GM19099 (cell line): ENCODE results near the gene TSEN54.

Source experiments
- POLR2A ChIP-seq: IDR thresholded peaks from 3 replicates; pipeline ENCODE4 v1.6.1; 2011; ENCODE audit warnings: low read depth; ENCODE audit not compliant: insufficient read length; ENCODE audit errors: extremely low read depth

The TSEN54 gene

DNA sequence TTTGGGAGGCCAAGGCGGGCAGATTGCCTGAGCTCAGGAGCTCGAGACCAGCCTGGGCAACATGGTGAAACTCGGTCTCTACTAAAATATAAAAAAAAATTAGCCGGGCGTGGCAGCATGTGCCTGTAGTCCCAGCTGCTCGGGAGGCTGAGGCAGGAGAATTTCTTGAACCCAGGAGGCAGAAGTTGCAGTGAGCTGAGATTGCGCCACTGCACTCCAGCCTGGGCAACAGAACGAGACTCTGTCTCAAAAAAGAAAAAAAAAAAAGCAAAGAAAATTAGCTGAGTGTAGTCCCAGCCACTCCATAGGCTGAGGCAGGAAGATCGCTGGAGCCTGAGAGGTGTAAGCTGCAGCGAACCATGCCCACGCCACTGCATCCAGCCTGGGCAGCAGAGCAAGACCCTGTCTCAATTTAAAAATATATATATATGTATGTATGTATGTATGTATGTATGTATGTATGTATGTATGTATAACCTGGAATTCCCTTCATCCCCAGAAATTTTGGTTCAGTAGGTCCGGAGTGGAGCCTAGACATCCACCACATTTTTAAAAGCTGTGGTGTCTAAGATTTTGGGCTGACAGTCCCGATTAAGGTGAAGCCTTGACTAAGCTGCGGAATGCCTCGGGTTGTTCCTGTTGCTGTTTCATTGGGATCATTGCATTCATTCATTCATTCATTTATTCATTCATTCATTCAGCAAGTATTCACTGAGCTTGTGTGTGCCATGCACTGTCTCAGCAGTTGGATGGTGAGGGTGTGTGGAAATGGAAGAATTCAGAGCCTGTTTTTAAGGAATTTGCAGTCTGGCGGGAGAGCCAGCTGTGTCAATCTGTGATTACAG lies 34.0 kb upstream of the TSEN54 start:
- no peak for TF ChIP-seq POLR2A

- no peak for TF ChIP-seq POLR2A
Measured at GRCh38 chr17:75485688-75486087, 30.6 kb upstream of the TSEN54 start.

GRCh38 chr17:75486151-75486550 lies 30.2 kb upstream of the TSEN54 start:
- no peak for TF ChIP-seq POLR2A

DNA sequence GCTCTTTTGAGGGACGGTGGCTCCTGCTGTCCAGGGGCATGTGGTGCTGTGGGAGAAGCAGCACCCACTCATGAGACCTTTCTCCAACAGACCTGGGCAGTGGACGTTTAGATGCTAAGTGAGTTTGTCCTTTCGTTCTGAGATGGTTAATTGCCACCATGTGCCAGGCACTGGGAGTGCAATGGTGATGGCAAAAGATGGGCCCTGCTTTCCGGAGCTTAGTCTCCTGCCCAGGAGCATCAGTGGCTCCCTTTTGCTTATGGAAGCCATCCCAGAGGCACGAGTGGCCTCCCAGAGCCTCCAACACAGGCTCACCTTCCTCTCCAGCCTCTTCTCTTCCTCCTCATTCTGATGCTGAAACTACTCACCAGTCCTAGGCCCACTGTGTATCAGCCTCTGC lies 29.4 kb upstream of the TSEN54 start:
- TF ChIP-seq POLR2A: no peak

GRCh38 chr17:75487351-75488070 lies 28.8 kb upstream of the TSEN54 start:
- TF ChIP-seq POLR2A: no peak

GRCh38 chr17:75488693-75489510 lies 27.4 kb upstream of the TSEN54 start:
- TF ChIP-seq POLR2A: no peak

DNA sequence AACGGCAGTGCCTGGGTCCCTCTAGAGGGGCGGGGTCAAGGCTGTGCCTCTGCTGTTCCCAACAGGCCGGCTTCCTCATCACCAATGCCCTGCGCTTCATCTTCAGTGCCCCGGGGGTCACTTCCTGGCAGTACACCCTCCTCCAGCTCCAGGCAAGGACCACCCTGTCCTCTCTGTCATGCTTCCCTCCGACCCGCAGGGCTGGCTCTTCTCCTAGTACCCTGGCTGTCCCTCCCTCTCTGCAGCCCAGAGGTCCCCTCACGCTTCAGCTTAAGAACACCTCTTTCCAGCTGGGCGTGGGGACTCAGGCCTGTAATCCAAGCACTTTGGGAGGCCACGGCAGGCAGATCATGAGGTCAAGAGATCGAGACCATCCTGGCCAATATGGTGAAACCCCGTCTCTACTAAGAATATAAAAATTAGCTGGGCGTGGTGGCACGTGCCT lies 26.8 kb upstream of the TSEN54 start:
- no peak for TF ChIP-seq POLR2A

DNA sequence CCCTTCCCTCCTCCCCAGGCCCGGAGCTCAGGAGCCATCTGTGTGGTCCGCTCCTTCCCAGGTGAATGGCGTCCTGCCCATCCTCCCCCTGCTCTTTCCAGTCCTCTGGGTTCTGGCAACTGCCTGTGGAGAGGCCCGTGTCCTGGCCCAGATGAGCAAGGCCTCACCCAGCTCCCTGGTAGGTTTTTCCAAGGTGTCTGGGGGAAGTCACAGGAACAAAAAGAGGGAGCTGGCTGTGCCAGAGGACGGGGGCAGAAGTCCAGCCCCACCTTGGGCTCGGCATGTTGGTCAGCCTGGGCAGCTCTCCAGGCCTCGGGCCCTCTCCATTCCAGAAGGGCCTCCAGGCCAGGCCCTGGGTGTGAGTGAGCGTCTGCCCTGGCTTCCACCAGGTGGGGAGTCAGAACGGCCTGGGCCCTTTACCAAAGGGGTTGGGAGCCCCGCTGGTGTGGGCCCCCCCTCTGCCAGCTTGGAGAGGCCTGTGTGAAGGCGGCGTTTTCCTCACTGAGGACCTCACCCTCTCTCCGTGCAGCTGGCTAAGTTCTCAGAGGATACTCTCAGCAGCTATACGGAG lies 26.1 kb upstream of the TSEN54 start:
- TF ChIP-seq POLR2A: no peak

- TF ChIP-seq POLR2A: no peak
Measured at GRCh38 chr17:75490953-75491649, 25.2 kb upstream of the TSEN54 start.

DNA sequence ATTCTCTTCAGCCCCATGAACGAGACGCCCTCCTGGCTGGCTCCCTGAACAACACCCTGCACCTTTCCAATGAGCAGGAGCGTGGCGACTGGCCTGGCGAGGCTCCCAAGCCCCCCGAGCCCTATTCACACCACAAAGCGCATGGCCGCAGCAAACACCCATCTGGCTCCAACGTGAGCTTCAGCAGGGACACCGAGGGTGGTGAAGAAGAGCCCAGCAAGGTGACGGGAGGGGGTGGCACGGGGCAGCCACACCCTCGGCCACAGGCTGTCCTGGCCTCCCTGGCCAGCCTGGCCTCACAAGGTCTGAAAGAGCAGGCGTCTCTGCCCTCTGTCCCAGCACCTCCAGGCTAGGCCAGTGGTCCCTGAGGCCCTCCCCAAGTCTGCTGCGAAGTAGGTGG lies 24.6 kb upstream of the TSEN54 start:
- TF ChIP-seq POLR2A: no peak

DNA sequence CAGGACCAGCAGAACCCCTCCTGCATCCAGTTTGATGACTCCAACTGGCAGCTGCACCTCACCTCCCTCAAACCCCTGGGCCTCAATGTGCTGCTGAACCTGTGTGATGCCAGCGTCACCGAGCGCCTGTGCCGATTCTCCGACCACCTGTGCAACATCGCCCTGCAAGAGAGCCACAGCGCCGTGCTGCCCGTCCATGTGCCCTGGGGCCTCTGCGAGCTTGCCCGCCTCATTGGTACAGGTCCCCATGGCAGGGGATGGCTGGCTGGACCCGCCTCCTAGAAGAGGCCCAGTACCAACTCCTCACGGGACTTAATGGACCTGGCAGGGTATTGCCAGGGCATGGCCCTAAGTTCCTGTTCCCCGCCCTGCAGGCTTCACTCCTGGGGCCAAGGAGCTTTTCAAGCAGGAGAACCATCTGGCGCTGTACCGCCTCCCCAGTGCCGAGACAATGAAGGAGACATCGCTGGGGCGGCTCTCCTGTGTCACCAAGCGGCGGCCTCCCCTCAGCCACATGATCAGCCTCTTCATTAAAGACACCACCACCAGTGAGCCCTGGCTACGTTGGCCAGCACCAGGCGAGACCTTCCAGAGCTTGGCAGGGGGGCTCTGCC lies 23.7 kb upstream of the TSEN54 start:
- TF ChIP-seq POLR2A: no peak

GRCh38 chr17:75493476-75494129 lies 22.7 kb upstream of the TSEN54 start:
- no peak for TF ChIP-seq POLR2A

- no peak for TF ChIP-seq POLR2A
Measured at GRCh38 chr17:75494326-75494877, 21.9 kb upstream of the TSEN54 start.
